Nephron (organoid): Measurements from ENCODE around the gene PLEKHH2.

Experiments used
- H3K27ac Mint-ChIP-seq, 3 experiments: 2 replicates each; pipeline ENCODE4 v1.8.0; 2020; ENCODE audit warnings: mixed read lengths in 3 of 3, mild to moderate bottlenecking in 2 of 3, moderate library complexity in 1 of 3
- H3K27me3 Mint-ChIP-seq: 2 replicates; pipeline ENCODE4 v1.8.0; 2021; ENCODE audit warnings: low read depth, mild to moderate bottlenecking, moderate library complexity, mixed read lengths
- H3K36me3 Mint-ChIP-seq: 2 replicates; pipeline ENCODE4 v1.8.0; 2020; ENCODE audit warnings: low read depth, mixed read lengths
- H3K4me1 Mint-ChIP-seq: 2 replicates; pipeline ENCODE4 v1.8.0; 2020; ENCODE audit warnings: mixed read lengths
- H3K4me3 Mint-ChIP-seq, 3 experiments: 2 replicates each; pipeline ENCODE4 v1.8.0; 2020; ENCODE audit warnings: mild to moderate bottlenecking in 3 of 3, mixed read lengths in 3 of 3, moderate library complexity in 2 of 3
- H3K9me3 Mint-ChIP-seq: 2 replicates; pipeline ENCODE4 v1.8.0; 2020; ENCODE audit warnings: mixed read lengths
- TF ChIP-seq, protein P1 (sequence below), 3 experiments: fragments of 200-600 bp; sonication (generic); IDR thresholded peaks; one replicate each; pipeline ENCODE4 v1.5.0; 2021; ENCODE audit warnings: antibody characterized with exemption in 3 of 3; ENCODE audit not compliant: unreplicated experiment in 3 of 3

Gene PLEKHH2

DNA sequence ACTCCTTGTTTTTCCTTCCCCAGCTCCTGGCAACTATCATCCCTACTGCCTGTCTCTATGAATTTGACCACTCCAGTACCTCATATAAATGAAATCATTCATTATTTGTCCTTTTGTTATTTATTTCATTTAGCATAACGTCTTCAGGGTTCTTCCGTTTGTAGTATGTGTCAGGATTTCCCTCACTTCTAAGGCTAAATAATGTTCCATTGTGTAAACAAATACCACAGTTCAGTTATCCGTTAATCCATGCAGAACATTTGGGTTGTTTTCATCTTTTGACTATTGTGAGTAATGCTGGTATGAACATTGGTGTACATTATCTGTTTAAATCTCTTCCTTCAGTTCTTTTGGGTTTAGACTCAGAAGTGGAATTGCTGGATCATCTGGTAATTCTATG, 155.6 kb downstream of the PLEKHH2 start:
- Mint-ChIP-seq H3K4me3 (no peak overlapping the region), H3K9me3 (no peaks in the 10 kb centered on the region), H3K27me3 (no peaks in the 10 kb centered on the region), H3K36me3 (peaks cover 46% of the 10 kb centered on the region), H3K4me1 (no peaks in the 10 kb centered on the region), H3K27ac (peak overlapping the region; percentile 25 to 78 (median 48))
- TF ChIP-seq, protein P1, sequence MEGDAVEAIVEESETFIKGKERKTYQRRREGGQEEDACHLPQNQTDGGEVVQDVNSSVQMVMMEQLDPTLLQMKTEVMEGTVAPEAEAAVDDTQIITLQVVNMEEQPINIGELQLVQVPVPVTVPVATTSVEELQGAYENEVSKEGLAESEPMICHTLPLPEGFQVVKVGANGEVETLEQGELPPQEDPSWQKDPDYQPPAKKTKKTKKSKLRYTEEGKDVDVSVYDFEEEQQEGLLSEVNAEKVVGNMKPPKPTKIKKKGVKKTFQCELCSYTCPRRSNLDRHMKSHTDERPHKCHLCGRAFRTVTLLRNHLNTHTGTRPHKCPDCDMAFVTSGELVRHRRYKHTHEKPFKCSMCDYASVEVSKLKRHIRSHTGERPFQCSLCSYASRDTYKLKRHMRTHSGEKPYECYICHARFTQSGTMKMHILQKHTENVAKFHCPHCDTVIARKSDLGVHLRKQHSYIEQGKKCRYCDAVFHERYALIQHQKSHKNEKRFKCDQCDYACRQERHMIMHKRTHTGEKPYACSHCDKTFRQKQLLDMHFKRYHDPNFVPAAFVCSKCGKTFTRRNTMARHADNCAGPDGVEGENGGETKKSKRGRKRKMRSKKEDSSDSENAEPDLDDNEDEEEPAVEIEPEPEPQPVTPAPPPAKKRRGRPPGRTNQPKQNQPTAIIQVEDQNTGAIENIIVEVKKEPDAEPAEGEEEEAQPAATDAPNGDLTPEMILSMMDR (IDR thresholded peaks at IDR 0.05; ENCODE audit: unreplicated experiment in 3 of 3) = no peak

DNA sequence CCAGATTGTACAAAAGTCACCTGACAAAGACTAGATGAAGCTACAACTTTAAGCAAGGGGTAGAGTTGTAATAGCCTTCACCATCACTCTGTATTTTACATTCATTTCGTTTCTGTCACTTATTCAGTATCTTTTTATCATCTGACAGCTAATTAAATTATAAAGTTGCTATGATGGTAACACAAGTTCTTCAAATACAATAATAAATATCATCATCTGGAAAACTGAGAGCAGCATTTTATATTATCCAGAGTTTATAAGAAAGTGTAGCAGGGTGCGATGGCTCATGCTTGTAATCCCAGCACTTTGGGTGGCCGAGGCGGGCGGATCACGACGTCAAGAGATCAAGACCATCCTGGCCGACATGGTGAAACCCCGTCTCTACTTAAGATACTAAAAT, 157.9 kb downstream of the PLEKHH2 start:
- no peaks in the 10 kb centered on the region for H3K4me1 Mint-ChIP-seq
- no peak overlapping the region for H3K27ac Mint-ChIP-seq
- TF ChIP-seq, protein P1 (IDR thresholded peaks at IDR 0.05; ENCODE audit: unreplicated experiment in 3 of 3) = no peak
- H3K4me3 Mint-ChIP-seq = no peak overlapping the region
- H3K36me3 Mint-ChIP-seq = peaks cover 39% of the 10 kb centered on the region
- H3K9me3 Mint-ChIP-seq = no peaks in the 10 kb centered on the region
- no peaks in the 10 kb centered on the region for H3K27me3 Mint-ChIP-seq

DNA sequence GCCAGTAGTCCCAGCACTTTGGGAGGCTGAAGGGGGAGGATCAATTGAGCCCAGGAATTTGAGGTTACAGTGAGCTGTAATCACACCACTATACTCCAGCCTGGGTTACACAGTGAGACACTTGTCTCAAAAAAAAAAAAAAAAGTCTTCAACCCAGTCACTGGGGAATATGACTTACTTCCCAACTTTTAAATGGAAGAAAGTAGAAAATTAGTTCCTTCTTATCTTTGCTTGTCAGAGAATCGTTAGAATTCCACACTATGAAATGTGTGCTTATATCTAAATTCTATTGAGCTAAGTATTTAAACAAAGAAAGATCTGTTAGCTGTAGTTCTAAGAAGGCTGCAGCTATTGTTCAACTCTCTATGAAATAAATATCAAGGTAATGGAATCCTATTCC, 159.1 kb downstream of the PLEKHH2 start:
- peaks cover 31% of the 10 kb centered on the region for H3K36me3 Mint-ChIP-seq
- H3K9me3 Mint-ChIP-seq = no peaks in the 10 kb centered on the region
- H3K4me3 Mint-ChIP-seq = no peak overlapping the region
- no peak overlapping the region for H3K27ac Mint-ChIP-seq
- no peaks in the 10 kb centered on the region for H3K27me3 Mint-ChIP-seq
- no peaks in the 10 kb centered on the region for H3K4me1 Mint-ChIP-seq
- TF ChIP-seq, protein P1 (IDR thresholded peaks at IDR 0.05; ENCODE audit: unreplicated experiment in 3 of 3) = no peak

DNA sequence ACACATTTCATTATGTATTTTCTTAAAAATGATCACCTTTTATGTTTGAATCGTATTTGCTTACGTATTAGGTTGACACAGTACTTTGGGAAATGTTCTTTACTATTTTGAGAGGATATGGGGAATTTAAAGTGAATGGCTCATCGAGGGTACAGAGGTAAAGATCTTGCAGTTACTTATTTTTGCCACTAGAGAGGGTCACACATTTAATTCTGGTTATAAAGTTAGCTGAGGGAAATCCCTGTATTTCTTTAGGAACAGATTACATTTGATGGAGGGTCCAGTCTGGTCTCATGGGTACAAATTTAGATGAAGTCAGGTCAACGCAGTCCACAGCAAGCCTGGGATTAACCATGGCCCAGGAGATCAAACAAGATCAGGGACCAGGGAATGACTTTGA, 161.2 kb downstream of the PLEKHH2 start:
- no peaks in the 10 kb centered on the region for H3K9me3 Mint-ChIP-seq
- peaks cover 34% of the 10 kb centered on the region for H3K36me3 Mint-ChIP-seq
- H3K4me3 Mint-ChIP-seq = no peak overlapping the region
- TF ChIP-seq, protein P1 (IDR thresholded peaks at IDR 0.05; ENCODE audit: unreplicated experiment in 3 of 3) = no peak
- H3K4me1 Mint-ChIP-seq = no peaks in the 10 kb centered on the region
- no peaks in the 10 kb centered on the region for H3K27me3 Mint-ChIP-seq
- no peak overlapping the region for H3K27ac Mint-ChIP-seq

DNA sequence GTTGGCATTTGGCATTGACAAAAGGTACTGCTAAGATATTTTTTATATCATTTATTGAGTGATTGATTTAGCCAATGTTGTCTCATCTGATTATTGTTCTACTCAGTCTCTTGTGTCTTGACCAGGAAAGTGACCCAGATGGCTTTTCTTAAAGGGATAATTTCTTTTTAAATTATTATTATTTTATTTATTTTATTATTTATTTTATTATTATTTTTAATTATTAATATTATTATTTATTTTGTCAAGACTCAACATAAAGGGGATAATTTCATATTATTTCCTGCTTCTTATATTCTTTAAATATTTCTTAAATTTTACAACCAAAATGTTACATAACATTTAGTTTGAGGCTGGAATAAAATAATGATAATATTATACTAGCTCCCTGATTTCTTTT, 163.8 kb downstream of the PLEKHH2 start:
- Mint-ChIP-seq H3K36me3 (peaks cover 33% of the 10 kb centered on the region), H3K4me1 (no peaks in the 10 kb centered on the region), H3K27ac (no peak overlapping the region), H3K9me3 (no peaks in the 10 kb centered on the region), H3K4me3 (no peak overlapping the region), H3K27me3 (no peaks in the 10 kb centered on the region)
- TF ChIP-seq, protein P1 (IDR thresholded peaks at IDR 0.05; ENCODE audit: unreplicated experiment in 3 of 3) = no peak

DNA sequence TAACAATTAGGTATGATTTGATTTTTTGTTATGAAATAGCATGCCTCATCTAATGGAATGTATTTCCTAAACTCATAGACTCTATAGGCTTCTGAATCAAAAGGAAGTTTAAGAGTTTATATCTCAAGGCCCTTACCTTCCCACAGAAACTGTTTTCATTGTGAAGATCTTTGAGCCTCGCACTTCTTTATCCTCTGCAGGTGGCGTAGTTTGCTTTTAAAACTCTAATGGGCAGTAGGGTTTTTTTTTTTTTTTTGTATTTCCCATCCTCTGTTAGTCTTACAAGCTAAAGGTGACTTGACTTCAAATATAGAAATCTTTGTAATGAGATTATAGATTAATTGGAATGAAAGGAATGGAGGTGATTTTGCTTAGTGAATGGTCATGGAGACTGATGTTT, 165.1 kb downstream of the PLEKHH2 start:
- H3K9me3 Mint-ChIP-seq = no peaks in the 10 kb centered on the region
- TF ChIP-seq, protein P1 (IDR thresholded peaks at IDR 0.05; ENCODE audit: unreplicated experiment in 3 of 3) = no peak
- H3K36me3 Mint-ChIP-seq = peaks cover 39% of the 10 kb centered on the region
- no peak overlapping the region for H3K4me3 Mint-ChIP-seq
- H3K27ac Mint-ChIP-seq = no peak overlapping the region
- no peaks in the 10 kb centered on the region for H3K27me3 Mint-ChIP-seq
- H3K4me1 Mint-ChIP-seq = no peaks in the 10 kb centered on the region
